Astrocyte (in vitro differentiated cells and primary cell): ENCODE results near the gene UBE2D2. TPM values are rescaled to one million over a fixed set of nuclear protein-coding genes. Genes with fewer than 3 reads are reported as not detected.

Source experiments
- DNase-seq: peaks from one replicate; pipeline ENCODE4 v3.0.0-alpha.2; 2010; ENCODE audit warnings: low read depth
- FAIRE-seq: peaks from 2 replicates; lab custom pipeline; 2011; peaks lifted over from hg19 to GRCh38; lab: Jason Lieb, UNC
- H2AFZ ChIP-seq: 2 replicates; pipeline ENCODE4 v1.6.0; 2012; ENCODE audit warnings: low read depth, low read length, inconsistent platforms
- H3K27ac ChIP-seq: 2 replicates; pipeline ENCODE4 v1.5.1; 2011; ENCODE audit warnings: low read depth, low read length, inconsistent platforms
- H3K27me3 ChIP-seq: 2 replicates; pipeline ENCODE4 v1.6.0; 2011; ENCODE audit warnings: low read length, inconsistent platforms; ENCODE audit not compliant: insufficient read depth
- H3K36me3 ChIP-seq: 2 replicates; pipeline ENCODE4 v1.5.1; 2011; ENCODE audit warnings: low read length, inconsistent platforms; ENCODE audit not compliant: insufficient read depth
- H3K4me1 ChIP-seq: 2 replicates; pipeline ENCODE4 v1.5.1; 2011; ENCODE audit warnings: low read length, inconsistent platforms; ENCODE audit not compliant: insufficient read depth
- H3K4me2 ChIP-seq: 2 replicates; pipeline ENCODE4 v1.6.0; 2012; ENCODE audit warnings: low read length, inconsistent platforms
- H3K4me3 ChIP-seq: 2 replicates; pipeline ENCODE4 v1.5.1; 2011; ENCODE audit warnings: low read depth, mild to moderate bottlenecking, low read length, inconsistent platforms; ENCODE audit not compliant: insufficient read depth
- H3K79me2 ChIP-seq: 2 replicates; pipeline ENCODE4 v1.6.0; 2012; ENCODE audit warnings: mild to moderate bottlenecking, low read length, inconsistent platforms; ENCODE audit not compliant: insufficient read depth
- H3K9ac ChIP-seq: 2 replicates; pipeline ENCODE4 v1.6.0; 2012; ENCODE audit warnings: mild to moderate bottlenecking, low read length, inconsistent platforms
- H3K9me3 ChIP-seq: 2 replicates; pipeline ENCODE4 v1.5.1; 2012; ENCODE audit warnings: low read depth, mild to moderate bottlenecking, low read length, inconsistent platforms; ENCODE audit not compliant: insufficient read depth
- H4K20me1 ChIP-seq: 2 replicates; pipeline ENCODE4 v1.6.0; 2012; ENCODE audit warnings: low read length, inconsistent platforms; ENCODE audit not compliant: insufficient read depth
- H3K27ac Mint-ChIP-seq: one replicate; pipeline ENCODE4 v1.8.0; 2021; ENCODE audit warnings: mild to moderate bottlenecking, mixed read lengths; ENCODE audit not compliant: unreplicated experiment
- H3K27me3 Mint-ChIP-seq: one replicate; pipeline ENCODE4 v1.8.0; 2021; ENCODE audit warnings: low read depth, mixed read lengths; ENCODE audit not compliant: unreplicated experiment
- H3K36me3 Mint-ChIP-seq: one replicate; pipeline ENCODE4 v1.8.0; 2021; ENCODE audit warnings: low read depth, mixed read lengths; ENCODE audit not compliant: unreplicated experiment
- H3K4me1 Mint-ChIP-seq: one replicate; pipeline ENCODE4 v1.8.0; 2021; ENCODE audit warnings: low read depth, mixed read lengths; ENCODE audit not compliant: unreplicated experiment
- H3K4me3 Mint-ChIP-seq: one replicate; pipeline ENCODE4 v1.8.0; 2021; ENCODE audit warnings: mild to moderate bottlenecking, moderate library complexity, mixed read lengths; ENCODE audit not compliant: unreplicated experiment
- H3K9me3 Mint-ChIP-seq: one replicate; pipeline ENCODE4 v1.8.0; 2021; ENCODE audit warnings: mild to moderate bottlenecking, mixed read lengths; ENCODE audit not compliant: unreplicated experiment
- EZH2 ChIP-seq: IDR thresholded peaks from 2 replicates; pipeline ENCODE4 v1.6.1; 2012; ENCODE audit warnings: mild to moderate bottlenecking, low read length, inconsistent platforms; ENCODE audit not compliant: insufficient read depth
- total RNA-seq: library from RNA; stranded (reverse); gene quantifications from 2 replicates; pipeline ENCODE4 v1.2.1, GENCODE V29; 2021
- TF ChIP-seq, protein P1 (sequence below): IDR thresholded peaks from 2 replicates; pipeline ENCODE4 v1.5.1; 2011; ENCODE audit warnings: low read depth, mild to moderate bottlenecking, inconsistent platforms, low read length, moderate library complexity; ENCODE audit not compliant: insufficient read depth

Gene UBE2D2
- total RNA-seq, 1 donor from 2014 or later, result 169 TPM

DNA sequence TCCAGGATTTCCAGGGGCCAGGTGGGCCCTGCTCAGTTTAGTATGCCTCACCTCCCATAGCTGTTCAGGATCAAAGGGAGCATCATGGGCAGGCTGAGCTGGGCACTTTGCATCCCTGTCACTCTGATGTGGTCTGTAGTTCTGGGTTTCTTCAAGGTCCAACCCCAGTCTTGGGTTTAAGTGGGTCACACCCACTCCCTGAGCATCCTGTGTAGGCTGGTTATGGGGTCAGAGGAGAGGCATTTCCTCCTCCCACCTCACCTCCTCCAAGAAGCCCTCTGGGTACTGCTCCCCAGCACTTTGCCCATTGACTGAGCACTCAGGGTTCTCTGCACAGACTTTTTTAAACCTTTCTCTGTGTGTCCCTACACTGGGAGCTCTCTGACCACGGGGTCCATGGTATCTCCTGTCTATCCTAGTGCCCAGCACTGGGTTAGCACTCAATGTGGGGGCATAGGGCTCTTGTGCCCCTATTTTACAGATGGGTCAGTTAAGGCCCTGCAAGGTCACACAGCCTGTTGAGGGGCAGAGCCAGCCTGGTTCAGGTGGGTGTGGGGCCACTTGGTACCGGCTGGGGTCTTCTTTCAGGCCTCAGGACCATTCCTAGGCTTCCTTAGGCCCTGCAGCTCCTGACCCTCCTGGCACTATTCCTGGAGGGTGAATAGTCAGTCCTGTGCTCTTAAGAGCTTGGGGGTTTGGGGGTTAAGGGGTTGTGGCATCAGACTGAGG is 106.0 kb downstream of the UBE2D2 start:
- FAIRE-seq (no peak), DNase-seq (no peak)
- no peaks in the 10 kb centered on the region for H3K36me3 ChIP-seq
- peak overlapping the region; percentile 87 for H3K27ac ChIP-seq
- peak overlapping the region; percentile 82 for H3K4me2 ChIP-seq
- peaks cover 71% of the 10 kb centered on the region for H3K4me1 ChIP-seq
- H3K27me3 ChIP-seq, result no peaks in the 10 kb centered on the region
- peaks cover 100% of the 10 kb centered on the region for H3K79me2 ChIP-seq
- H4K20me1 ChIP-seq, result peaks cover 81% of the 10 kb centered on the region
- H3K27ac Mint-ChIP-seq, result peak overlapping the region; percentile 78
- no peaks in the 10 kb centered on the region for H3K9me3 Mint-ChIP-seq
- H2AFZ ChIP-seq, result no peak overlapping the region
- H3K9me3 ChIP-seq, result no peaks in the 10 kb centered on the region
- no peaks in the 10 kb centered on the region for H3K27me3 Mint-ChIP-seq
- H3K36me3 Mint-ChIP-seq, result peaks cover 9% of the 10 kb centered on the region
- H3K4me3 ChIP-seq, result no peak overlapping the region
- peaks cover 56% of the 10 kb centered on the region for H3K4me1 Mint-ChIP-seq
- peak overlapping the region; percentile 82 for H3K9ac ChIP-seq
- no peak for TF ChIP-seq EZH2
- TF ChIP-seq, protein P1, sequence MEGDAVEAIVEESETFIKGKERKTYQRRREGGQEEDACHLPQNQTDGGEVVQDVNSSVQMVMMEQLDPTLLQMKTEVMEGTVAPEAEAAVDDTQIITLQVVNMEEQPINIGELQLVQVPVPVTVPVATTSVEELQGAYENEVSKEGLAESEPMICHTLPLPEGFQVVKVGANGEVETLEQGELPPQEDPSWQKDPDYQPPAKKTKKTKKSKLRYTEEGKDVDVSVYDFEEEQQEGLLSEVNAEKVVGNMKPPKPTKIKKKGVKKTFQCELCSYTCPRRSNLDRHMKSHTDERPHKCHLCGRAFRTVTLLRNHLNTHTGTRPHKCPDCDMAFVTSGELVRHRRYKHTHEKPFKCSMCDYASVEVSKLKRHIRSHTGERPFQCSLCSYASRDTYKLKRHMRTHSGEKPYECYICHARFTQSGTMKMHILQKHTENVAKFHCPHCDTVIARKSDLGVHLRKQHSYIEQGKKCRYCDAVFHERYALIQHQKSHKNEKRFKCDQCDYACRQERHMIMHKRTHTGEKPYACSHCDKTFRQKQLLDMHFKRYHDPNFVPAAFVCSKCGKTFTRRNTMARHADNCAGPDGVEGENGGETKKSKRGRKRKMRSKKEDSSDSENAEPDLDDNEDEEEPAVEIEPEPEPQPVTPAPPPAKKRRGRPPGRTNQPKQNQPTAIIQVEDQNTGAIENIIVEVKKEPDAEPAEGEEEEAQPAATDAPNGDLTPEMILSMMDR, result no peak
- H3K4me3 Mint-ChIP-seq, result no peak overlapping the region

DNA sequence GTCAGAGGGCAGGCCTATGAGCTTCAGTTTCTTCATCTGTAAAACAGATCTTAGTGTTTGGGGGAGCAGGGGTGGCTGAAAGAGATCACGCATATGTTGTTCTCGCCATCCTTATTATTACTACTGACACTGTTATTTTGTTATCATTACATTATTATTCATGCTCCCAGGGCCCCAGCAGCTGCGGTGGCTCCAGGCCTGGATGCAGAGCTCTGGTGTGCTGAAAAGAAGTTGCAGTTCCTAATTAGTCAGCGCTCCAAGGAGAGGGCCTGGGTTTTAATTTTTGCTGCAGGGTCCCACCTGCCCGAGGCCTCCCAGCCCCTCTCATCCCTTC is 106.6 kb downstream of the UBE2D2 start:
- Mint-ChIP-seq H3K27me3 (no peaks in the 10 kb centered on the region), H3K4me1 (peaks cover 56% of the 10 kb centered on the region), H3K27ac (peak overlapping the region; percentile 78), H3K4me3 (no peak overlapping the region), H3K9me3 (no peaks in the 10 kb centered on the region), H3K36me3 (peaks cover 9% of the 10 kb centered on the region)
- H3K4me3 ChIP-seq, result peak overlapping the region; percentile 45
- peaks cover 68% of the 10 kb centered on the region for H3K4me1 ChIP-seq
- peak overlapping the region; percentile 87 for H3K27ac ChIP-seq
- H3K36me3 ChIP-seq, result no peaks in the 10 kb centered on the region
- TF ChIP-seq, protein P1, result no peak
- no peak for TF ChIP-seq EZH2
- H4K20me1 ChIP-seq, result peaks cover 81% of the 10 kb centered on the region
- H2AFZ ChIP-seq, result no peak overlapping the region
- no peaks in the 10 kb centered on the region for H3K9me3 ChIP-seq
- DNase-seq (peak; percentile 55), FAIRE-seq (no peak)
- peak overlapping the region; percentile 82 for H3K4me2 ChIP-seq
- H3K79me2 ChIP-seq, result peaks cover 100% of the 10 kb centered on the region
- H3K27me3 ChIP-seq, result no peaks in the 10 kb centered on the region
- peak overlapping the region; percentile 82 for H3K9ac ChIP-seq
